NCI-H345 treated with DMSO at 0.1 percent for 48 hours (cell line): ENCODE measurements around the gene MIF4GD.
"Not testable (repeated sequence)": the region's sequence is repeated elsewhere in the genome, so short reads cannot be mapped to it uniquely, and the experiment has no call there.

ENCODE experiments used
- DNase-seq: peaks from one replicate; lab custom pipeline; 2025; ENCODE audit not compliant: unreplicated experiment; lab: John Stamatoyannopoulos, UW

Gene MIF4GD

GRCh38 chr17:75270966-75271232 is at the start of gene MIF4GD:
MIF4GD (minus strand) TSS chr17:75271231; CDS start chr17:75270195, 1,036 bp downstream.
- DNase-seq = no peak

GRCh38 chr17:75319904-75320691 is 49.1 kb upstream of the MIF4GD start:
- no peak for DNase-seq

- DNase-seq = no peak
Observed at GRCh38 chr17:75318615-75319222, 47.7 kb upstream of the MIF4GD start.

- DNase-seq = no peak
Observed at GRCh38 chr17:75318211-75318610, 47.2 kb upstream of the MIF4GD start.

GRCh38 chr17:75317671-75318070 is 46.6 kb upstream of the MIF4GD start:
- DNase-seq = no peak

GRCh38 chr17:75316253-75316652 is 45.2 kb upstream of the MIF4GD start:
- no peak for DNase-seq

GRCh38 chr17:75315541-75316243 is 44.7 kb upstream of the MIF4GD start:
- DNase-seq = no peak

GRCh38 chr17:75313941-75314551 is 43.0 kb upstream of the MIF4GD start:
- peak; percentile 22 for DNase-seq

GRCh38 chr17:75308732-75309629 is 38.0 kb upstream of the MIF4GD start:
- DNase-seq = no peak

GRCh38 chr17:75307957-75308731 is 37.1 kb upstream of the MIF4GD start:
- no peak for DNase-seq

GRCh38 chr17:75301502-75302206 is 30.6 kb upstream of the MIF4GD start:
- DNase-seq = no peak

GRCh38 chr17:75301049-75301448 is 30.0 kb upstream of the MIF4GD start:
- DNase-seq = no peak

- no peak for DNase-seq
Observed at GRCh38 chr17:75300280-75300679, 29.2 kb upstream of the MIF4GD start.

GRCh38 chr17:75295201-75296158 is 24.4 kb upstream of the MIF4GD start:
- DNase-seq = no peak

GRCh38 chr17:75292810-75293448 is 21.9 kb upstream of the MIF4GD start:
- DNase-seq = not testable (repeated sequence)

GRCh38 chr17:75289832-75290337 is 18.9 kb upstream of the MIF4GD start:
- peak; percentile 63 for DNase-seq

- DNase-seq = peak; percentile 99
Observed at GRCh38 chr17:75289115-75289831, 18.2 kb upstream of the MIF4GD start, which contains the start of gene SLC25A19. SLC25A19 (minus strand) TSS chr17:75289433; CDS start chr17:75286764, 2,669 bp downstream.
